ENCODE measurements around the gene SPRR2F. TPM values are rescaled to one million over a fixed set of nuclear protein-coding genes. Genes with fewer than 3 reads are reported as not detected.

SPRR2F gene
- total RNA-seq, 1 experiment from 2014 or later: not detected

- ChIA-PET POLR2A (no interaction called here), RAD21 (ENCODE audit: low non-redundant PET in 1 of 2, low total read pairs in 2 of 2, uncharacterized antibody in 2 of 2, unreplicated experiment in 2 of 2) (no interaction called here)
Observed at GRCh38 chr1:153072806-153073726, 40.2 kb downstream of the SPRR2F start.

DNA sequence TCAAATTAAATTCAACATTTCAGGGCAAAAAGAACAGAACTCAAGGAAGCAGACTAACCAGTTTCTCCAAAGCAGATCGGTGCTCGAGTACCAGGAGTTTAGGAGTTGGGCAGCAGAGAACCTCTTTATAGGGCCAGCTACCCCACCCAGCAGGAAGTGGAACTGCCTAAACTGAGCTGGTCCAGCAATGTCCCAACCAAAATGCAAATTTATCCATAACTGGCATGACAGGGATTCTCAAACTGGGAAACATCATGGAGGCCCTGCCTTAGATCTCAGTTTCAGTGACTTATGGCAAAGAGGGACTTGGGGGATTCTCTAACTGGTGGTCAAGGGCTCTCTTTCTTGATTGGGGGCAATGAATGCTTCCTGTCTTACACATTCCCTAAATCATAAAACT is 41.8 kb downstream of the SPRR2F start, which contains the start of gene SPRR2B:
SPRR2B (minus strand) TSS at position 101 of the 400 bp plus-strand sequence. CDS start 772 bp downstream, outside the sequence.
- Histone ChIP-seq H3K4me1 (ENCODE audit: control insufficient read depth in 1 of 2, insufficient read depth in 2 of 2, low read length in 2 of 2) (no peaks in the 10 kb centered on the region), H3K4me3 (replicated peaks in 1 of 2; ENCODE audit: low read depth in 1 of 2, low read length in 2 of 2) (no peak within 1 kb of the TSS), H3K9me2 (ENCODE audit: insufficient read depth) (no peaks in the 10 kb centered on the region), H3K36me3 (ENCODE audit: control insufficient read depth in 1 of 2, insufficient read depth in 2 of 2, low read length in 2 of 2) (no peaks in the 10 kb centered on the region), H3K9me3 (ENCODE audit: control insufficient read depth in 1 of 2, insufficient read depth in 1 of 2, low read depth in 1 of 2, low read length in 2 of 2) (no peaks in the 10 kb centered on the region), H3K27ac (ENCODE audit: low read depth, low read length) (no peak within 1 kb of the TSS), H3K27me3 (ENCODE audit: insufficient read depth, low read length) (peaks cover 24% of the 10 kb centered on the region), H4K20me1 (ENCODE audit: insufficient read depth) (no peaks in the 10 kb centered on the region), H3K4me2 (ENCODE audit: low read length) (no peak within 1 kb of the TSS), H3K9ac (ENCODE audit: low read length) (no peak within 1 kb of the TSS), H2AFZ (ENCODE audit: low read depth, low read length, poor library complexity, severe bottlenecking) (no peak within 1 kb of the TSS), H3K79me2 (ENCODE audit: insufficient read depth, low read length) (no peaks in the 10 kb centered on the region)
- RAD21 ChIA-PET (ENCODE audit: low non-redundant PET in 1 of 2, low total read pairs in 2 of 2, uncharacterized antibody in 2 of 2, unreplicated experiment in 2 of 2): no interaction called here
- CTCF ChIA-PET: no interaction called here
- ATAC-seq (no peak), DNase-seq (ENCODE audit: low read depth, low spot score) (no peak)
- intact Hi-C loops (cut with micrococcal nuclease): no loop called here
- no TSS peak for BruUV-seq (replicated peaks)
- POLR2A ChIA-PET: no interaction called here
- TF ChIP-seq, protein P1, sequence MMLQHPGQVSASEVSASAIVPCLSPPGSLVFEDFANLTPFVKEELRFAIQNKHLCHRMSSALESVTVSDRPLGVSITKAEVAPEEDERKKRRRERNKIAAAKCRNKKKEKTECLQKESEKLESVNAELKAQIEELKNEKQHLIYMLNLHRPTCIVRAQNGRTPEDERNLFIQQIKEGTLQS (IDR thresholded peaks at IDR 0.05): no peak
- no peak for TF ChIP-seq SRF (IDR thresholded peaks at IDR 0.05; ENCODE audit: low read depth)
- no peak for TF ChIP-seq EZH2phosphoT487 (IDR thresholded peaks at IDR 0.05; ENCODE audit: borderline replicate concordance)
- TF ChIP-seq CTCF (IDR thresholded peaks at IDR 0.05 in 2 of 3, conservative IDR thresholded peaks at IDR 0.05 in 1 of 3; ENCODE audit: borderline replicate concordance in 1 of 3, insufficient read depth in 1 of 3, low read depth in 2 of 3, low read length in 2 of 3): no peak
- TF ChIP-seq, protein P2, sequence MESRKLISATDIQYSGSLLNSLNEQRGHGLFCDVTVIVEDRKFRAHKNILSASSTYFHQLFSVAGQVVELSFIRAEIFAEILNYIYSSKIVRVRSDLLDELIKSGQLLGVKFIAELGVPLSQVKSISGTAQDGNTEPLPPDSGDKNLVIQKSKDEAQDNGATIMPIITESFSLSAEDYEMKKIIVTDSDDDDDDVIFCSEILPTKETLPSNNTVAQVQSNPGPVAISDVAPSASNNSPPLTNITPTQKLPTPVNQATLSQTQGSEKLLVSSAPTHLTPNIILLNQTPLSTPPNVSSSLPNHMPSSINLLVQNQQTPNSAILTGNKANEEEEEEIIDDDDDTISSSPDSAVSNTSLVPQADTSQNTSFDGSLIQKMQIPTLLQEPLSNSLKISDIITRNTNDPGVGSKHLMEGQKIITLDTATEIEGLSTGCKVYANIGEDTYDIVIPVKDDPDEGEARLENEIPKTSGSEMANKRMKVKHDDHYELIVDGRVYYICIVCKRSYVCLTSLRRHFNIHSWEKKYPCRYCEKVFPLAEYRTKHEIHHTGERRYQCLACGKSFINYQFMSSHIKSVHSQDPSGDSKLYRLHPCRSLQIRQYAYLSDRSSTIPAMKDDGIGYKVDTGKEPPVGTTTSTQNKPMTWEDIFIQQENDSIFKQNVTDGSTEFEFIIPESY (IDR thresholded peaks at IDR 0.05; ENCODE audit: extremely low read depth, insufficient replicate concordance, low read length): no peak
- TF ChIP-seq SIN3A (IDR thresholded peaks at IDR 0.05; ENCODE audit: low read depth): no peak
- TF ChIP-seq EGR1 (IDR thresholded peaks at IDR 0.05; ENCODE audit: low read depth): no peak
- no peak for TF ChIP-seq YY1 (IDR thresholded peaks at IDR 0.05; ENCODE audit: extremely low read depth, insufficient replicate concordance, low read depth, low read length)
- no peak for TF ChIP-seq ELF1 (IDR thresholded peaks at IDR 0.05; ENCODE audit: borderline replicate concordance, low read depth)
- no peak for TF ChIP-seq ZNF274 (IDR thresholded peaks at IDR 0.05; ENCODE audit: low read depth, low read length)

More at GRCh38 chr1:153072806-153073726, 40.2 kb downstream of the SPRR2F start:
- TF ChIP-seq CBX3 (IDR thresholded peaks at IDR 0.05; ENCODE audit: low read depth) (no peak), CEBPB (IDR thresholded peaks at IDR 0.05; ENCODE audit: low read depth) (no peak), SRF (IDR thresholded peaks at IDR 0.05; ENCODE audit: low read depth) (no peak)
- TF ChIP-seq, protein P1 (IDR thresholded peaks at IDR 0.05): no peak
- Histone ChIP-seq H3K27ac (ENCODE audit: low read depth, low read length) (no peak overlapping the region), H3K36me3 (ENCODE audit: control insufficient read depth in 1 of 2, insufficient read depth in 2 of 2, low read length in 2 of 2) (no peaks in the 10 kb centered on the region), H3K27me3 (ENCODE audit: insufficient read depth, low read length) (peaks cover 13% of the 10 kb centered on the region), H3K4me1 (ENCODE audit: control insufficient read depth in 1 of 2, insufficient read depth in 2 of 2, low read length in 2 of 2) (no peaks in the 10 kb centered on the region), H3K4me3 (replicated peaks in 1 of 2; ENCODE audit: low read depth in 1 of 2, low read length in 2 of 2) (no peak overlapping the region), H3K79me2 (ENCODE audit: insufficient read depth, low read length) (no peaks in the 10 kb centered on the region), H3K9me2 (ENCODE audit: insufficient read depth) (no peaks in the 10 kb centered on the region), H3K9me3 (ENCODE audit: control insufficient read depth in 1 of 2, insufficient read depth in 1 of 2, low read depth in 1 of 2, low read length in 2 of 2) (no peaks in the 10 kb centered on the region), H4K20me1 (ENCODE audit: insufficient read depth) (no peaks in the 10 kb centered on the region), H3K4me2 (ENCODE audit: low read length) (no peak overlapping the region), H2AFZ (ENCODE audit: low read depth, low read length, poor library complexity, severe bottlenecking) (no peak overlapping the region), H3K9ac (ENCODE audit: low read length) (no peak overlapping the region)
- ATAC-seq: no peak
- CTCF ChIA-PET: no interaction called here
- BruUV-seq (replicated peaks): no TSS peak
- intact Hi-C loops (cut with micrococcal nuclease): loop anchor here (1.0 kb wide), 1 partner anchor 20 kb away; no protein-coding TSS in a partner anchor
- no peak for DNase-seq (ENCODE audit: low read depth, low spot score)
